Breast epithelium (tissue), 4 donors: ENCODE data around the gene SLIT1. TPM values are rescaled to one million over a fixed set of nuclear protein-coding genes. Genes with fewer than 3 reads are reported as not detected.

Experiments
- DNase-seq, 2 donors: peaks; one replicate each; pipeline ENCODE4 v3.0.0-alpha.2; 2019; ENCODE audit warnings: low spot score in 2 of 2
- H3K27ac ChIP-seq, 2 donors: fragments of 200-600 bp; sonication (generic) in 1 of 2; one replicate each; pipeline ENCODE4 v1.5.1; 2016 to 2019; ENCODE audit warnings: mild to moderate bottlenecking in 1 of 2
- H3K27me3 ChIP-seq, 2 donors: fragments of 200-600 bp; sonication (generic) in 1 of 2; one replicate each; pipeline versions ENCODE4 v1.5.1 to v1.6.0; 2017 to 2019; ENCODE audit warnings: control low read depth in 1 of 2, mild to moderate bottlenecking in 1 of 2
- H3K36me3 ChIP-seq: fragments of 200-600 bp; one replicate; pipeline ENCODE4 v1.5.1; 2019
- H3K4me1 ChIP-seq, 2 donors: fragments of 200-600 bp; sonication (generic); one replicate each; pipeline ENCODE4 v1.5.1; 2016 to 2019; ENCODE audit warnings: control low read depth in 1 of 2
- H3K4me3 ChIP-seq, 3 donors: fragments of 200-600 bp; sonication (generic); 1 replicate in 2 of 3; 2 replicates in 1 of 3; pipeline ENCODE4 v1.5.1; 2016 to 2019; ENCODE audit warnings: mild to moderate bottlenecking in 3 of 3, moderate library complexity in 2 of 3
- H3K9me3 ChIP-seq, 2 donors: fragments of 200-600 bp; sonication (generic) in 1 of 2; one replicate each; pipeline ENCODE4 v1.5.1; 2016 to 2019; ENCODE audit warnings: control low read depth in 1 of 2
- POLR2A ChIP-seq: fragments of 450-650 bp; IDR thresholded peaks from one replicate; pipeline ENCODE4 v1.6.1; 2016; ENCODE audit warnings: antibody characterized with exemption, mild to moderate bottlenecking, moderate library complexity
- POLR2AphosphoS5 ChIP-seq, 3 donors: sonication (generic); formaldehyde crosslinking; IDR thresholded peaks; one replicate each; pipeline ENCODE4 v1.6.1; 2017; ENCODE audit warnings: antibody characterized with exemption in 3 of 3
- intact Hi-C: fragments of 100-400 bp; cut with DNase I; formaldehyde crosslinking; loops from one replicate; pipeline ENCODE4 v1.15.1; 2023; ENCODE audit warnings: low total_unique reads
- total RNA-seq, 3 donors: library from RNA; depleted of rRNA; stranded (reverse); fragments of >200 nt; gene quantifications; one replicate each; pipeline ENCODE4 v1.1.0, GENCODE V29; 2016
- TF ChIP-seq, protein P1 (sequence below), 3 donors: fragments of 450-650 bp; IDR thresholded peaks; one replicate each; pipeline ENCODE4 v1.5.1; 2016 to 2017; ENCODE audit warnings: antibody characterized with exemption in 3 of 3, mild to moderate bottlenecking in 3 of 3, moderate library complexity in 3 of 3

Gene SLIT1
- total RNA-seq, 3 donors from 2014 or later = under 0.01 to 0.44 (median 0.16) TPM

DNA sequence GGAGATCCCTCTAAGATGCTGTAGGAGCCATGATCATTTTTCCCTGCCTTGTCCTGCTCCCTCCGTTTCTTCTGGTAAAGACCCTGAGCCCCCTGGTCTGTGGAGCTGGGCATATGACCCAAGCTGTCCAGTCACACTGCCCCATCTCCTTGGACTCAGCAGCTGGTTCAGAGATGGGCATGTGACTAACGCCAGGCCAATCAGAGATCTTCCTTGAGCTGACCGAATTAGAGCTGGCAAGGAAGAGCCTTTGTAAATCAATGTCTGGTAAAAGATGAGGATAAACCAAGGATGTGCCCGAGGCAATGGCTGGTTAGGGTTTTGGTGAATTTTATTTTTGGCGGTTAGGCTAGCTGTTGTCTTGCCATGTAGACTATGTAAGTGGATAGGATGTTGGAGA, 180.4 kb downstream of the SLIT1 start:
- intact Hi-C loops = no loop called here
- Histone ChIP-seq H3K4me1 (no peaks in the 10 kb centered on the region), H3K4me3 (no peak overlapping the region), H3K36me3 (no peaks in the 10 kb centered on the region), H3K27me3 (no peaks in the 10 kb centered on the region), H3K27ac (no peak overlapping the region), H3K9me3 (peaks cover 8 to 21% of the 10 kb centered on the region in 2 donors)
- DNase-seq = no peak
- TF ChIP-seq POLR2AphosphoS5 (IDR thresholded peaks at IDR 0.05) (no peak), POLR2A (no peak)
- TF ChIP-seq, protein P1, sequence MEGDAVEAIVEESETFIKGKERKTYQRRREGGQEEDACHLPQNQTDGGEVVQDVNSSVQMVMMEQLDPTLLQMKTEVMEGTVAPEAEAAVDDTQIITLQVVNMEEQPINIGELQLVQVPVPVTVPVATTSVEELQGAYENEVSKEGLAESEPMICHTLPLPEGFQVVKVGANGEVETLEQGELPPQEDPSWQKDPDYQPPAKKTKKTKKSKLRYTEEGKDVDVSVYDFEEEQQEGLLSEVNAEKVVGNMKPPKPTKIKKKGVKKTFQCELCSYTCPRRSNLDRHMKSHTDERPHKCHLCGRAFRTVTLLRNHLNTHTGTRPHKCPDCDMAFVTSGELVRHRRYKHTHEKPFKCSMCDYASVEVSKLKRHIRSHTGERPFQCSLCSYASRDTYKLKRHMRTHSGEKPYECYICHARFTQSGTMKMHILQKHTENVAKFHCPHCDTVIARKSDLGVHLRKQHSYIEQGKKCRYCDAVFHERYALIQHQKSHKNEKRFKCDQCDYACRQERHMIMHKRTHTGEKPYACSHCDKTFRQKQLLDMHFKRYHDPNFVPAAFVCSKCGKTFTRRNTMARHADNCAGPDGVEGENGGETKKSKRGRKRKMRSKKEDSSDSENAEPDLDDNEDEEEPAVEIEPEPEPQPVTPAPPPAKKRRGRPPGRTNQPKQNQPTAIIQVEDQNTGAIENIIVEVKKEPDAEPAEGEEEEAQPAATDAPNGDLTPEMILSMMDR (IDR thresholded peaks at IDR 0.05) = no peak

DNA sequence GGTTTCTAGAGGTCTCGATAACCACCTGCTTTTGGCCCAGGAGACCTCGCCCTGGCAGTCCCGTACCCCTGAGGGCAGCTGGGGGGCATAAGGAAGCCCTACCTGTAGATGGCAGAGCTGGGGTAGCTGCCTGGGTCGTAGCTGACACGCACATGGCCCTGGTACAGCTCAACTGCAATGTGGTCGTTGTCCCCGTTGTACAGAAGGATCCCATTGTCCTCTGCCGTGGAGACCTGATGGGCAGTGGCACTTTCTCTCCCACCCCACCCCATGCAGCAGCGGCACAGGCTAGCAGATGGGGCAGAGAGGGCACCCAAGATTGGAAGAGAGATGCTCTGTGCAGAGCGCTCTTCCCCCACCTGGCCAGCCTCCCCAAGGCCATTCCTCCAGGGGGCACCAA, 181.2 kb downstream of the SLIT1 start:
- no peaks in the 10 kb centered on the region for H3K27me3 ChIP-seq
- peaks cover 8 to 21% of the 10 kb centered on the region in 2 donors for H3K9me3 ChIP-seq
- no peak for DNase-seq
- no peaks in the 10 kb centered on the region for H3K36me3 ChIP-seq
- intact Hi-C loops = no loop called here
- TF ChIP-seq, protein P1 (IDR thresholded peaks at IDR 0.05) = no peak
- TF ChIP-seq POLR2A (no peak), POLR2AphosphoS5 (IDR thresholded peaks at IDR 0.05) (no peak)
- H3K4me3 ChIP-seq = no peak overlapping the region
- H3K27ac ChIP-seq = no peak overlapping the region
- H3K4me1 ChIP-seq = no peaks in the 10 kb centered on the region

- intact Hi-C loops = no loop called here
- Histone ChIP-seq H3K27me3 (no peaks in the 10 kb centered on the region), H3K36me3 (no peaks in the 10 kb centered on the region), H3K9me3 (peaks cover 8 to 21% of the 10 kb centered on the region in 2 donors), H3K4me1 (no peaks in the 10 kb centered on the region), H3K4me3 (no peak overlapping the region), H3K27ac (no peak overlapping the region)
- DNase-seq = no peak
- TF ChIP-seq, protein P1 (IDR thresholded peaks at IDR 0.05) = no peak
- TF ChIP-seq POLR2AphosphoS5 (IDR thresholded peaks at IDR 0.05) (no peak), POLR2A (no peak)
Measured at GRCh38 chr10:97003804-97004201, 182.0 kb downstream of the SLIT1 start.

GRCh38 chr10:97003151-97003803, 182.5 kb downstream of the SLIT1 start:
- intact Hi-C loops = no loop called here
- TF ChIP-seq, protein P1 (IDR thresholded peaks at IDR 0.05) = no peak
- TF ChIP-seq POLR2AphosphoS5 (IDR thresholded peaks at IDR 0.05) = no peak
- no peak for TF ChIP-seq POLR2A

GRCh38 chr10:97002670-97003069, 183.1 kb downstream of the SLIT1 start:
- Histone ChIP-seq H3K27me3 (no peaks in the 10 kb centered on the region), H3K36me3 (no peaks in the 10 kb centered on the region), H3K4me1 (no peaks in the 10 kb centered on the region), H3K9me3 (peaks cover 8 to 14% of the 10 kb centered on the region in 2 donors), H3K27ac (no peak overlapping the region), H3K4me3 (no peak overlapping the region)
- intact Hi-C loops = no loop called here
- no peak for TF ChIP-seq POLR2A
- TF ChIP-seq, protein P1 (IDR thresholded peaks at IDR 0.05) = no peak
- TF ChIP-seq POLR2AphosphoS5 (IDR thresholded peaks at IDR 0.05) = no peak
- DNase-seq = no peak

More at GRCh38 chr10:97003151-97003803, 182.5 kb downstream of the SLIT1 start:
- no peak for DNase-seq
- Histone ChIP-seq H3K27ac (no peak overlapping the region), H3K4me1 (no peaks in the 10 kb centered on the region), H3K9me3 (peaks cover 8 to 20% of the 10 kb centered on the region in 2 donors), H3K4me3 (no peak overlapping the region), H3K36me3 (no peaks in the 10 kb centered on the region), H3K27me3 (no peaks in the 10 kb centered on the region)
